Cardiac septum (tissue), 1 donor: Measurements from ENCODE around the gene ZDHHC8. TPM values are rescaled to one million over a fixed set of nuclear protein-coding genes. Genes with fewer than 3 reads are reported as not detected.

Experiments used
- DNase-seq: peaks from one replicate; pipeline ENCODE4 v3.0.0-alpha.2; 2020; ENCODE audit warnings: low spot score
- intact Hi-C: fragments of 100-400 bp; cut with DNase I; formaldehyde crosslinking; loops from one replicate; pipeline ENCODE4 v1.14.0; 2022
- long read RNA-seq: library from polyadenylated mRNA; unstranded; transcript quantifications from one replicate; pipeline ENCODE4 v2.0.0, GENCODE V29; 2021
- total RNA-seq: library from RNA; stranded (reverse); fragmentation: NEBNext Ultra II Directional; extraction: Animal tissue kit (Norgen Biotek cat#: 25700); gene quantifications from one replicate; pipeline ENCODE4 v1.2.1, GENCODE V29; 2021
- donor health status: DM: no; HTN: no; CAD: no.

ZDHHC8 gene, protein sequence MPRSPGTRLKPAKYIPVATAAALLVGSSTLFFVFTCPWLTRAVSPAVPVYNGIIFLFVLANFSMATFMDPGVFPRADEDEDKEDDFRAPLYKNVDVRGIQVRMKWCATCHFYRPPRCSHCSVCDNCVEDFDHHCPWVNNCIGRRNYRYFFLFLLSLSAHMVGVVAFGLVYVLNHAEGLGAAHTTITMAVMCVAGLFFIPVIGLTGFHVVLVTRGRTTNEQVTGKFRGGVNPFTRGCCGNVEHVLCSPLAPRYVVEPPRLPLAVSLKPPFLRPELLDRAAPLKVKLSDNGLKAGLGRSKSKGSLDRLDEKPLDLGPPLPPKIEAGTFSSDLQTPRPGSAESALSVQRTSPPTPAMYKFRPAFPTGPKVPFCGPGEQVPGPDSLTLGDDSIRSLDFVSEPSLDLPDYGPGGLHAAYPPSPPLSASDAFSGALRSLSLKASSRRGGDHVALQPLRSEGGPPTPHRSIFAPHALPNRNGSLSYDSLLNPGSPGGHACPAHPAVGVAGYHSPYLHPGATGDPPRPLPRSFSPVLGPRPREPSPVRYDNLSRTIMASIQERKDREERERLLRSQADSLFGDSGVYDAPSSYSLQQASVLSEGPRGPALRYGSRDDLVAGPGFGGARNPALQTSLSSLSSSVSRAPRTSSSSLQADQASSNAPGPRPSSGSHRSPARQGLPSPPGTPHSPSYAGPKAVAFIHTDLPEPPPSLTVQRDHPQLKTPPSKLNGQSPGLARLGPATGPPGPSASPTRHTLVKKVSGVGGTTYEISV
- 43.4 TPM for total RNA-seq
- long read RNA-seq, full-length matches to known transcripts: 1 of 94 reads
- long read RNA-seq, partial matches to known transcripts: 64 of 94 reads
- long read RNA-seq, other reads (novel, unspliced or antisense): 29 of 94 reads

DNA sequence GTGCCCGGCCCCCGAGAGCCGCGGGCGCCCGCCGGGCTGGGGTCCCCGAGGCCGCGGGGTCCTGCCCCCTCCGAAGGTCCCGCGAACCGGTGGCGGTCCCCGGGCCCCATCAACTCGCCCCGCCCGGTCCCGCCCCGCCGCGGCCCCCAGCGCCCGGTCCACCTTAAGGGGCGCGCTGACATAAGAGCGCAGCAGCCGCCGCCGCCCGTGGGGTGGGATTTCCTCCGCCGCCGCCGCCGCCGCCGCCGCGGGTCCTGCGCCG is at the start of gene ZDHHC8:
ZDHHC8 (plus strand) TSS at position 208 of the 262 bp plus-strand sequence. CDS start 144 bp downstream, outside the sequence.
- no peak for DNase-seq
- intact Hi-C loops: loop anchor here (2.0 kb wide), 1 partner anchor 115 kb away; the partner anchor contains the start of gene ARVCF

DNA sequence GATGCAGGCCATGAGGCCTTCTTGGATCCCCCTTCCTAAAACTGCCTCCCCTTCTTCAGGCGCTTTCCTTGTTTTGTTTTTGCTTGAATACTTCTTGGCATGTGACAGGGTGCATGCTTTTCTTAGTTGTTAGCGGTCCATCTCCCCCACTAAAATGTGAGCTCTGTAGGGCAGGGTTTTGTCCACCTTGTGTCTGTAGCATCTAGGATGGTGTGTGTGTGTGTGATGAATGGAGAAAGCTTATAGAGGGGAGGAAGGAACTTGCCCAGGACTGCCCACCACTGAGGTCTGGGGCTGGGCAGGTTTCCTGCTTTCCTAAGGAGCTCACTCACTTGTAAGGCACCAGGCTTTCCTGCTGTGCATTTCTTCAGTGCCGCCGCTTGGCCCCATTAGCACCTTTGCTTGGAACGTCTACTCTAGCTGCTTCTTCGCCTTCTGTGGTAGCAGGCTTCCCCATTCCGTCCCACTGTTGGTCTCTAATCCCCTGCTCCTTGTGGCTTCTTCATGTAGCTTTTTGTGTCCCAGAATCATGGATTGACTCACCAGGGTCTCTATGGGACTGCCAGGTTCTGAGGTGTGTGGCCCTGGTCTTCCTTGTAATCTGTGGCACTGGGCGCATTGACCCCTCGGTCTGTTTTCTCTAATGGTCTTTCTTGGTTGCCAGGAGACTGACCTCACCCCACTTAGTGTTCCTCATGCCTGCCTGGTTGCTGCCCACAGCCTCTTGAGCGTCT is 48.3 kb upstream of the ZDHHC8 start:
- DNase-seq: peak; percentile 59
- intact Hi-C loops: no loop called here

GRCh38 chr22:20083891-20084546 is 47.6 kb upstream of the ZDHHC8 start:
- intact Hi-C loops: no loop called here
- no peak for DNase-seq

DNA sequence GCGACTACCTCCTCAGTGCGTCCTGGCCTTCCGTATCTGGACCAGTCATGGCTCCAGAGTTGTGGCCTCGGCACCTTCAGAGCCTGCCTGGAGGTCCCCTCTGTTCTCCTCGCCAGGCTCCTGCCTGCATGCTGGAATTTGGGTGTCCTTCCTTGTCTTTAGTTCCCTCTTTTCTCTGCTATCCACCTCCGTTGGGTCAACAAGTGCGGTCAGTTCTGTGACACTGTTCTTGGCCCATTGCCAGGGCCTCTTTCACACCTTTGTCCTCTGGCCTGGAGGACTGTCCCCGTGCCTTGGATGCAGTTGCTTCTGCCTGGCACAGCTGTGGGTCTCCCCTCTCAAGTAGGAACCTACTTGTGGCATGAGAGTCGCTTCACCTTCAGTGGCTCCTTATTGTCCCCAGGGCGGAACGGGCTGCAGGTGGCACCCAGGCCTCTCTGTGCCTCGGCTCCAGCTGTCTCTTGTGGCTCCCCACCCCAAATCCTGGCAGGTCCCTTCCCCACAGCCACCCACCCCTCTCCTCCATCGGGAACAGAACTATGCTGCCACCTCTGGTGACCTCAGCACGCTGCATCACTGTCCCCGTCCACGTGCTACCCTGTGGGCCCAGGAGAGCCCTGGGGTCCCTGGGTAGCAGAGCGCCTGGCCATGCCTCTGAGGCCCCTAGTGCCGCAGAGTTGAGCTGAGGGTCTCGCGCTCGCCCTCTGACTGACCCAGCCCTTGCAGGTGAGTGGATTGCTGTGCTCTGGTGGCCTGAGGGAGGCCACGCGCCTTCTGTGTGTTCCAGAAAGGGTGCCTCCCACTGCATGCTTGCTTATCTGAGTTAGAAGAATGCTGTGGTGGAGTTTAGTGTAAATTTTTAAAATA is 46.8 kb upstream of the ZDHHC8 start:
- peak; percentile 71 for DNase-seq
- intact Hi-C loops: no loop called here

DNA sequence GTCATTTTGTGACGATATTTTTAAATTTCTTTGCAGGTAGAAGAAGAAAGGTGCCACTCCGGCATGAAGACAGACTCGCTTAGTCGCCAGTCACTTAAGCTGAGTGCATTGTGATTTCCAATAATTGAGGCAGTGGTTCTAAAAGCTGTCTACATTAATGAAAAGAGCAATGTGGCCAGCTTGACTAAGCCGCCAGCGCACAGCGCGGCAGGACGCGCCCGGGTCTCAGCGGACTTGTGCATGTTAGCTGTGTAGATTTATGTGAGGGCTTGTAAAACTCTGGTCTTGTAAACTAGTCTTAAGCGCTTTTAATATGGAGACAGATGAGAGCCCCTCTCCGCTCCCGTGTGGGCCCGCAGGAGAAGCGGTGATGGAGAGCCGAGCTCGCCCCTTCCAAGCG is 46.0 kb upstream of the ZDHHC8 start:
- intact Hi-C loops: no loop called here
- peak; percentile 10 for DNase-seq

GRCh38 chr22:20086101-20086599 is 45.5 kb upstream of the ZDHHC8 start:
- DNase-seq: peak; percentile 55
- intact Hi-C loops: no loop called here

DNA sequence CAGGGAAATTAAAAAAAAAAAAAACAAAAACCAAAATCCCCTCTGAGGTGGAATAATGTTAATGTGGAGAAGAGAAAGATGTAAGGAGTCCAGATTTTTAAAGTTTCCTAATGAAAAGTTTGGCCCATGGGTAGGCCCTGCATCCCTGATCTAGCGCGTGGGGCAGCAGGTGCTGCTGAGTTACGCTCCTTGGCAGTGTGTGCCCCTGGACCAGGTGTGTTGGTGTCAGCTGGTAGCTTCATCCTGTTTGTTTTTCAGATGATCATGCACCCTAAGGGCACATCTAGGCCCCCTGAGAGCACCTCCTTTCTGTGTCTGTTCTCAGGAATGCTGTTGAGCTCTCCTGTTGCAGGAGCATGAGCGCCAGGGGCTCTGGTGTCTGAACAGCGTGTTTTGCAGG is 44.8 kb upstream of the ZDHHC8 start:
- DNase-seq: no peak
- intact Hi-C loops: no loop called here

- DNase-seq: peak; percentile 39
- intact Hi-C loops: no loop called here
Observed at GRCh38 chr22:20087319-20088262, 44.0 kb upstream of the ZDHHC8 start.

DNA sequence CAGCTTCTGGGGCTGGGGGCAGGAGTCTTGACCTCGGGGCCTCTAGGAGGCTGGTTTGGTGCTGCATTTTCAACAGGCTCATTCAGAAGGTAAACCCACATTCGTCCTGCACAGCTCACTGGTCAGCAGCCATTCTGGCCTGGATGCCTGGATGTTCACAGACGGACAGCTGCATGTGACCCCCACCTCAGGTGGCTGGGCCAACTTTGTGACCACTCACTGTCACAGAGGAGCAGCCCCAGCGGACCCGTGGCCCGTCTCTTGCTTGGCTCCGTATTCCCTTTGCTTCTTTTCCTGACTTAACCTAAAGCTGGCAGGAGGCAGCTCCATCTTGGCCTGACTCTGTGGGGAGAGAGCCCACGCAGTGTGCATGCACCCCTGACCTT is 43.3 kb upstream of the ZDHHC8 start:
- intact Hi-C loops: no loop called here
- DNase-seq: peak; percentile 43

- intact Hi-C loops: no loop called here
- peak; percentile 66 for DNase-seq
Observed at GRCh38 chr22:20089226-20089976, 42.2 kb upstream of the ZDHHC8 start.

DNA sequence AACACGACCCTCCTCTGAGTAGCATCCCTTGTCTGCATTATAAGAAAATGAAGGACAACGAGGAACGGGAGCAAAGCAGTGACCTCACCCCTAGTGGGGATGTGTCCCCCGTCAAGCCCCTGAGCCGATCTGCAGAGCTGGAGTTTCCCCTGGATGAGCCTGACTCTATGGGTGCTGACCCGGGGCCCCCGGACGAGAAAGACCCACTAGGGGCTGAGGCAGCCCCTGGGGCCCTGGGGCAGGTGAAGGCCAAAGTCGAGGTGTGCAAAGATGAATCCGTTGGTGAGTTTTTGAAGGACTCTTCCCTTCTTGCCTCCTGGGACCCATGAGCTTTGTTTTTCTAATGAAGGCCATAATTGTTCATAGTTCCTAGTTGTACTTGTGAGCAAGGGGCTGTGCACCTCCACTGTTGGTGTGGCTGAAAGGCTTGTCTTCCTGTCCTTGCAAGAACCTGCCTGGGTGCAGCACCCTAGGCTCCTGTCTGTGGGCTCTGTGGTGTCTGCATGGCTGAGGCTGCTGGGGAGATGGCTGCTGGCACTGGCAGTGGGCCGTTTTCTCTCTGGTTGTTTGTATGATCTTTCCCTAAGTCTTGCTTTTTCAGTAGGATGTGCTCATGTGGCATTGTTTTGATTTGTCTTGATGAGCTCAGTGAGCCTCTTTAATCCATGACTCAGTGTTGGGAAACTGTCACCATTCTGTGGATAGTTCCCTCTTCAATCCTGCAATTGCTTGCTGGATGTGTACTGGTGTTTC is 41.5 kb upstream of the ZDHHC8 start:
- intact Hi-C loops: no loop called here
- peak; percentile 43 for DNase-seq

DNA sequence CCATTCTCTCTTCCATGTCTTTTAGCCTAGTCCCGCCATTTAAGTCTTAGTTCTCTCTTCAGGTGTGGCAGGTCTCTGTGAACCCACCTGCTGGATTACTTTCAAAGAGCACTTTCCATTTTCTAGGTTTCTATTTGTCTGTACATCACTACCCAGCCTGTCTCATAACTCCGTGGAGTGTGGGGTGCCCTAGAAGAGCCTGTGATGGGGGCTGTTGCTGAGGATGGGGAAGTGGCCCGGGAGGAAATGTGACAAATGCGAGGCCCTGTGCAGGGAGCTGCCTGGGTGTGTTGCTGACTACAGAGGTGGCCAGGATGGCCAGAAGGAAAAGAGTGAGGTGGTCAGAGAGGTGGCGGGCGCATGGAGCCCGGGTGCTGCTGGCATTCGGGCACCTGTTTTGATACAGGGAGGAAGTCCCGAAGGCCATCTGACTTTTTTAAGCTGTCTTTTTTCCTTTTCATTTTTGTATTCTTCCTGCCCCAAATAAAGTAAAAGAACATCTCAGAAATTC is 40.8 kb upstream of the ZDHHC8 start:
- intact Hi-C loops: no loop called here
- peak; percentile 27 for DNase-seq

DNA sequence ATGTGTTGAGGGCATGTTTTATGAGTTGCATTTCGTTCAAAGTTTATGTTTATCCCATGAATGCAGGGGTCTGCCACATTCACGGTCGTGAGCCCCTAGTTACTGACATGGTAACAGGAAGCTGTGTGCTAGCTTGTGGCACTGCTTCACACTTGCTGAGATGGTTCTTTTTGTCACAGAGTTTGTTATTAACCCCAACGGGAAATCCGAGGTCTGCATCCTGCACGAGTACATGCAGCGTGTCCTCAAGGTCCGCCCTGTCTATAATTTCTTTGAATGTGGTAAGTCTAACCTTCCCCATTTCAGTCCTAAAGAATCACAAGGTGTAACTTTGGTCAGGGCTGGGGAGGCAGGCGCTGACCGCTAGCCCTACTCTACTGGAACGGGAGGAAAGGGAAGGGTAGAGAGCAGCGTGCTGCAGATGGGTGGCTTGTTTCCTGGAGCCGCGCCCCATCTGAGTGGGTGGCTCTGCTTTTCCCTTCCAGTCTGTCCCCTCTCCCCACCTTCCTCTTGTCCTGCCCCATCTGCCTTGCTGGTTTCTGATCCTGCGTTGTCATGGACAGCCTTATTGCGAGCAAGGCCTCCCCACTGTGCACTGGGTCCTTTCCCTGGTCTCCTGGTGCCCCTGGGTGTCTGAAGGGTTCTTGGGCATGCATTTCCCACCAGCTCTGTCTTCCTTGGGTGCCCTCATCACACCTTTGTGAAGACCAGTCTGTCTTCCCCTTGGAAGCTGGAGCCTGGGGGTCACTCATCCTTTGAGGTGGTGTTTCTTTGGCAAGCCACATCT is 39.7 kb upstream of the ZDHHC8 start:
- peak; percentile 66 for DNase-seq
- intact Hi-C loops: no loop called here

DNA sequence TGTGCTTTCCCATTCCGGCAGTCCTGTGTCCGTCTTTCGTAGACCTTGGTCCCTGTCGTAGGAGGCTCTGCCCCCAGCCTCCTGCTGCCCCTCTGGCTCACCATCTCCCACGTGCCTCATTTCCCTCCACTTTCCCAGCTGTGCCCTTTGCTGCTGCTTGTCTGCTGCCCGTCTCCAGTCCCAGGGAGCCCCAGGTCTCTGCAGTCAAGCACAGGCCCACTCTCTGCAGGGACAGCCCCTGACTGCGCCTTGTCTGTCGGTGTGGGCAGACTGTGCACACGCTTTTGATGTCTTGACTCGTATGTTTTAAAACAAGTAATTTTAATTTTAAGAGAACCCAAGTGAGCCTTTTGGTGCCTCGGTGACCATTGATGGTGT is 39.1 kb upstream of the ZDHHC8 start:
- intact Hi-C loops: no loop called here
- peak; percentile 46 for DNase-seq
